NT2/D1 (cell line): ENCODE measurements around the gene MRC2.

Experiments used
- SUZ12 ChIP-seq: IDR thresholded peaks from 2 replicates; pipeline ENCODE4 v1.6.1; 2011; ENCODE audit not compliant: insufficient read length, insufficient read depth; ENCODE audit errors: extremely low read depth
- YY1 ChIP-seq: IDR thresholded peaks from 2 replicates; pipeline ENCODE4 v1.6.1; 2011; ENCODE audit not compliant: insufficient read length, insufficient read depth

DNA sequence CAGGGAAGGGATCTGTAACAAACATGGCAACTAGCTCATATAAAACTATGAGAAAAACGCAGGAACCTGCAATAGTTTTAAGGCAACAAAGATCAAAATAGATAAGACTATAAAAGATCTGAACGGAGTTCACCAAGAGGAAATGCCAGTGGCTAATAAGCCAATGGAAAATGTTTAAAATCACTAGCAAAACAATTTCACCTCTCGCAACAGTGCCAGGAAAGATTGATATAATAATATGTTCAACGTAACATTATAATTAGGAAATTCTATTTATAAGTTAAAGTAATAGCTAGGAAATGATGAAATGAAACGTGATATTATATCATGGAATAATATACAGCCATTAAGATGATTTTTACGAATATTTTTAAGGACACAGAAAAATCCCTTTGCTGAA lies 16.0 kb downstream of the MRC2 start:
- TF ChIP-seq YY1 (no peak), SUZ12 (no peak)
